GM12865 (cell line): ENCODE results near the gene TNIP3.

Experiments used
- DNase-seq: peaks from one replicate; pipeline ENCODE4 v3.0.0; 2010; ENCODE audit warnings: low read depth
- H3K4me3 ChIP-seq: 2 replicates; pipeline ENCODE4 v1.5.1; 2011; ENCODE audit warnings: mild to moderate bottlenecking, low read depth, low read length, control low read depth
- CTCF ChIP-seq: IDR thresholded peaks from 2 replicates; pipeline ENCODE4 v1.5.1; 2011; ENCODE audit warnings: low read length, control low read depth, low read depth, inconsistent platforms; ENCODE audit not compliant: insufficient read depth; ENCODE audit errors: missing control alignments

Gene TNIP3

GRCh38 chr4:121143131-121143530 lies 21.0 kb downstream of the TNIP3 start:
- no peak for DNase-seq
- H3K4me3 ChIP-seq: no peak overlapping the region
- no peak for TF ChIP-seq CTCF

DNA sequence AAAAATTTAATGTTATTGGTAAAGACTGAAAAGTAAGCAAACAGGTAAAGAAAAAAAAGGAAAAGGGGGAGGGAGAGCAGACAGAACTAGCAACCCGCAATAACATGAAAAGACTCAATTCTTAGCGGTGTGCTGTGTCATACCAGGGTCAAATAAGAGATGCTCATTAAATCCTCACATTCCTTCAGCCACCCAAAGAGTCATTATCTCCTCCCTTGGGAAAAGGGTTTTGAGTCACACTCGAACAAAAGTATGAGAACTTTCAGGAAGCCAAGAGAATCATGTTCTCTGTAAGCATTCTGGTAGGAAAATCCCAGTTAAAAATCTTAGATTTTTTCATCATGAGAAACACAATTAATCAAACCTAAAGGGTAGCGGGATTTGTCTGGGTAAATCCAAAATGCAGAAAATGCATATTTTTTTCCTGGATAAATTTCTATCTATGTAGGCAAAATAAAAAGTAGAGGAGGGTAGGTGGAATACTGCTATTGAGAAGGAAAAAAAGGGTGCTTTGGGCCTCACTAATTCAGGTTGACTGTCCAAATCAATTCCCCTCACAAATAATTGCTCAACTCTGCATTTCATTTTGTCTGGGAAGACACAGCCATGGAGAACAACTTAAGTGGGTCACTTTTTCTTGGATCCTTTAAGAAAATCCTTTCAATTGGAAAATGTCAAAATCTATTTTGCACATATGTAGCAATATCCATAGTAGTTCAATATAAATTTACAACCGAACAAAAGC lies 23.2 kb downstream of the TNIP3 start:
- H3K4me3 ChIP-seq: no peak overlapping the region
- TF ChIP-seq CTCF: no peak
- no peak for DNase-seq

DNA sequence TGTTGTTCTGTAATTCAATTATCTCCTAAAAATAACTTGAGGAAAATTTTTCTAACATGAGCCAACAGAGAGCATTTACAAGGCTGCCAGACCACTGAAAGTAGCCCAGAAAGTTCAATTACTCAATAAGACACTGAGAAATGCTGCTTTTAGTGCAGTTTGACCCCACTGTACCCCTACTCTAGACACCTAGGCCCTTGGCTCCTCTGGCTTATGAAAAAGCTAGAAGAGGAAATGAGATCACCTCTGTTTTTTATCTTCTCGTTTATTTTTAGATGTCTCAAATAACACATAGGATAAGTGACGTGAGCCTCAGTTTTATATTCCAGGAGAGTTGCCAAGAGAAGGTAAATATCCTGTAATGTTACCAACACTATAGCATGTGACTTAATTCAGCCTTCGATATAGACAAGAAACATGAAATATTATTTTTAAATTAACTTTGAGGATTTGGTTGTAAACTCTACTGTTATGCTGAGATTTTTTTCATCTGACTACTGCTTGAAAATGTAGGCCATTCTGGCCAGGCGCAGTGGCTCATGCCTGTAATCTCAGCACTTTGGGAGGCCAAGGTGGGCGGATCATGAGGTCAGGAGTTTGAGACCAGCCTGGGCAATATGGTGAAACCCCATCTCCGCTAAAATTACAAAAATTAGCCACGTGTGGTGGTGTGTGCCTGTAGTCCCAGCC lies 24.4 kb downstream of the TNIP3 start:
- TF ChIP-seq CTCF: no peak
- H3K4me3 ChIP-seq: no peak overlapping the region
- peak; percentile 52 for DNase-seq

DNA sequence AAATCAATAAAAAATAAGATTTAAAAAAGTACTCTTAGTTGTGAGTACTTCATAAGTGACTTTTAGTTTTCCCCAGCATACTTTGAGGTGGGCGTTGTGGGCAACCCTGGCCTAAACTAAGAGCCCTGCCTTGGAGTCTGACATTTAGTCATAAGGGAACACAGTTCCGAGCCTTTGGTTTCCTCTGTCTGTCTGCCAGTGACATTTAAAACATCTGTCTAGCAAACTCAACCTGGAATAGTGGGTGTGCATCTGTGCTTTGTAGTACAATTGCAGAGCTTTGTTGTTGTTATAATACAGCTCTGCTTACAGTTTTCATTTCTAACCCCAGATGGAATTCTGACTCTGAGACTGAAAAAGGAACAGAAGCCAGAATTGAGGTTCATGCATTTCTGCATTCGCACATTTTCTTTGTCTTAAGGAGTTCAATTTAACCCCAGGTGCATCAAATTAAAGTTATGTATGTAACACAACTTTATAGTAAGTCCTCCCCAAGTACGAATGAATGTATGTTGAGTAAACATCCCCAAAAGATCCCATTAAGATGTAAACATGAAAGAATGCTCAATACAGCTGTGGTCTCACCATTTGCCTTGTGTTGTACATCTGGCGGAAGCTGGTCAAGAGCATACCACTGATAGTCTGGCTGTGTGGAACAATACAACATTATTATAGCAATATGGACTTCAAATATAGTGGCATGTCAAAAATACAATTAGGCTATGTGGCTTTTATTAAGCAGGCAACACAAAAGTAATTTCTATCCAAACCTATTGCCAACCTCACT lies 25.9 kb downstream of the TNIP3 start:
- peak; percentile 55 for DNase-seq
- no peak for TF ChIP-seq CTCF
- no peak overlapping the region for H3K4me3 ChIP-seq

- TF ChIP-seq CTCF: no peak
- no peak overlapping the region for H3K4me3 ChIP-seq
- no peak for DNase-seq
Measured at GRCh38 chr4:121130326-121130660, 33.8 kb downstream of the TNIP3 start.

GRCh38 chr4:121129606-121130325 lies 34.4 kb downstream of the TNIP3 start:
- H3K4me3 ChIP-seq: no peak overlapping the region
- no peak for DNase-seq
- TF ChIP-seq CTCF: no peak
